Osteoblast (primary cell): ENCODE measurements around the gene FAF2. TPM values are rescaled to one million over a fixed set of nuclear protein-coding genes. Genes with fewer than 3 reads are reported as not detected.

Source experiments
- DNase-seq: peaks from one replicate; pipeline ENCODE4 v3.0.0; 2011; ENCODE audit warnings: low spot score, mixed read lengths; ENCODE audit not compliant: insufficient read length; ENCODE audit errors: missing footprints
- H2AFZ ChIP-seq: 2 replicates; pipeline ENCODE4 v1.6.0; 2011; ENCODE audit warnings: mild to moderate bottlenecking, low read length
- H3K27ac ChIP-seq: 2 replicates; pipeline ENCODE4 v1.5.1; 2011; ENCODE audit warnings: mild to moderate bottlenecking, low read depth, low read length, moderate library complexity
- H3K27me3 ChIP-seq: 2 replicates; pipeline ENCODE4 v1.6.0; 2012; ENCODE audit warnings: mild to moderate bottlenecking, control low read depth, inconsistent platforms, low read length, moderate library complexity; ENCODE audit not compliant: insufficient read depth
- H3K36me3 ChIP-seq: 2 replicates; pipeline ENCODE4 v1.5.1; 2011; ENCODE audit warnings: mild to moderate bottlenecking, low read length, control low read depth, moderate library complexity; ENCODE audit not compliant: insufficient read depth
- H3K4me1 ChIP-seq: 2 replicates; pipeline ENCODE4 v1.5.1; 2011; ENCODE audit warnings: mild to moderate bottlenecking, low read length, control low read depth, moderate library complexity; ENCODE audit not compliant: insufficient read depth
- H3K4me2 ChIP-seq: 2 replicates; pipeline ENCODE4 v1.6.0; 2011; ENCODE audit warnings: mild to moderate bottlenecking, low read length; ENCODE audit not compliant: insufficient read depth
- H3K4me3 ChIP-seq: fragments of 200-600 bp; sonication (generic); 3 replicates; pipeline ENCODE4 v1.5.1; 2012; ENCODE audit warnings: mild to moderate bottlenecking, low read length, inconsistent platforms; ENCODE audit not compliant: insufficient read depth
- H3K79me2 ChIP-seq: 2 replicates; pipeline ENCODE4 v1.6.0; 2012; ENCODE audit warnings: mild to moderate bottlenecking, low read length, control low read depth, inconsistent platforms; ENCODE audit not compliant: insufficient read depth
- H3K9me3 ChIP-seq: 2 replicates; pipeline ENCODE4 v1.5.1; 2011; ENCODE audit warnings: low read depth, low read length, control low read depth
- H4K20me1 ChIP-seq: 2 replicates; pipeline ENCODE4 v1.6.0; 2012; ENCODE audit warnings: mild to moderate bottlenecking, low read length, control low read depth; ENCODE audit not compliant: insufficient read depth
- total RNA-seq: library from RNA; depleted of rRNA; stranded (reverse); fragments of >200 nt; gene quantifications from 2 replicates; pipeline ENCODE4 v1.2.3, GENCODE V29; 2012
- TF ChIP-seq, protein P1 (sequence below): IDR thresholded peaks from 2 replicates; pipeline ENCODE4 v1.5.1; 2011; ENCODE audit warnings: mild to moderate bottlenecking, low read depth, low read length, moderate library complexity; ENCODE audit errors: extremely low read depth

The FAF2 gene
- total RNA-seq, 1 donor: 40.2 TPM

DNA sequence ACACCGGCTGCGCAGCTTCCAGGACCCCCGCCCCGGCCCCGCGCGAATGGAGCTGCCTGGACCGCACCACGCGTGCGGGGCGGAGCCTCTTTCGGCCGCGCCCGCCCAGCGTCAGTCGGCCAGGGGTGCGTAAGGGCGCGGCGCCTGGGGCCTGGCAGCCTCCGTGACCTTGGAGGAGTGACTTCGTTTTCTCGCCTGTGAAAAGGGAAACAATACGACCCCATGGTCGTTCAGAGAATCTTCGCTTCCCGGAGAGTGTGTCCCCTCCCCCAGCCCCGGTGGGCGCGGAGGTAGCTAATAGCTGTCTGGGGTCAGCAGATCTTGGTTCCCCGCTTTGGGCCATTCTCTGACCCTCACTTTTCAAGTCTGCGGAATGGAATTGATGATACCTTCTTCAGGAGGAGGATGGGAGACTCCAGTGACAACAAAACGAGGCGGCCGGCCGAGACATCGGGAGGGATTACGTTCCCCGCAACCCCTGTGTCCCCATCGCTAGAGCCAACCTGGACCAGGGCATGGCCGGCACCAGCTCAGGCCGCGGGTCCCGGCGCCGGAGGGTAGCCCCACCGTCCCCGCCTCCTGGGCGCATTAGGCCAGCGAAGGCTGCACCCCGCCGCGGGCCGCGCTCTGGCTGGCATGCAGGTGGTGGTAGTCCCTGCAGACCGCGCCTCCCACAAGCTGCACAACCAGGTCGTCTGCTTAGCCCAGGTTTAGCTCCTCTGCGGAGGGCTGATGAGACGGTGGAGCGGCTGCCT lies 95.4 kb downstream of the FAF2 start:
- DNase-seq: peak; percentile 86
- Histone ChIP-seq H3K36me3 (no peaks in the 10 kb centered on the region), H3K79me2 (no peaks in the 10 kb centered on the region), H3K9me3 (no peaks in the 10 kb centered on the region), H3K27me3 (peaks cover 10% of the 10 kb centered on the region), H3K4me3 (peak overlapping the region; percentile 76), H3K4me2 (peak overlapping the region; percentile 95), H4K20me1 (no peaks in the 10 kb centered on the region), H3K27ac (no peak overlapping the region), H2AFZ (peak overlapping the region; percentile 93), H3K4me1 (peaks cover 5% of the 10 kb centered on the region)
- TF ChIP-seq, protein P1, sequence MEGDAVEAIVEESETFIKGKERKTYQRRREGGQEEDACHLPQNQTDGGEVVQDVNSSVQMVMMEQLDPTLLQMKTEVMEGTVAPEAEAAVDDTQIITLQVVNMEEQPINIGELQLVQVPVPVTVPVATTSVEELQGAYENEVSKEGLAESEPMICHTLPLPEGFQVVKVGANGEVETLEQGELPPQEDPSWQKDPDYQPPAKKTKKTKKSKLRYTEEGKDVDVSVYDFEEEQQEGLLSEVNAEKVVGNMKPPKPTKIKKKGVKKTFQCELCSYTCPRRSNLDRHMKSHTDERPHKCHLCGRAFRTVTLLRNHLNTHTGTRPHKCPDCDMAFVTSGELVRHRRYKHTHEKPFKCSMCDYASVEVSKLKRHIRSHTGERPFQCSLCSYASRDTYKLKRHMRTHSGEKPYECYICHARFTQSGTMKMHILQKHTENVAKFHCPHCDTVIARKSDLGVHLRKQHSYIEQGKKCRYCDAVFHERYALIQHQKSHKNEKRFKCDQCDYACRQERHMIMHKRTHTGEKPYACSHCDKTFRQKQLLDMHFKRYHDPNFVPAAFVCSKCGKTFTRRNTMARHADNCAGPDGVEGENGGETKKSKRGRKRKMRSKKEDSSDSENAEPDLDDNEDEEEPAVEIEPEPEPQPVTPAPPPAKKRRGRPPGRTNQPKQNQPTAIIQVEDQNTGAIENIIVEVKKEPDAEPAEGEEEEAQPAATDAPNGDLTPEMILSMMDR: no peak

DNA sequence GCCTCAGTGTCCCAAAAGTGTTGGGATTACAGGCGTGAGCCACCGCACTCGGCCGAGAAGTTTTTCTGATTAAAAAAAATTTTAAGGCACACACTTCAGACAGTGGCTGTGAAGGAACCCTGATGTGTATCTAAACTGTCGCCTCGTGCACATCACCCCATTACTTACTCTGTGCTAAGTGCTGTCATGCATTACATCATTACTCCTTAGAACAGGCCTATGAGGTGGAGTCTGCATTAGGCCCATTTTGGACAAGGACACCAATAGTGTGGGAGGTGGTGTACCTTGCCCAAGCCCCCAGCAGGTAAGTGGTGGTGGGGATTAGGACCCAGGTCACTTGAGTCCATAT lies 97.2 kb downstream of the FAF2 start:
- Histone ChIP-seq H3K36me3 (no peaks in the 10 kb centered on the region), H3K4me1 (peaks cover 4% of the 10 kb centered on the region), H2AFZ (no peak overlapping the region), H3K27me3 (peaks cover 10% of the 10 kb centered on the region), H3K4me2 (no peak overlapping the region), H4K20me1 (no peaks in the 10 kb centered on the region), H3K9me3 (no peaks in the 10 kb centered on the region), H3K79me2 (no peaks in the 10 kb centered on the region), H3K27ac (no peak overlapping the region), H3K4me3 (no peak overlapping the region)
- no peak for DNase-seq
- TF ChIP-seq, protein P1: no peak

DNA sequence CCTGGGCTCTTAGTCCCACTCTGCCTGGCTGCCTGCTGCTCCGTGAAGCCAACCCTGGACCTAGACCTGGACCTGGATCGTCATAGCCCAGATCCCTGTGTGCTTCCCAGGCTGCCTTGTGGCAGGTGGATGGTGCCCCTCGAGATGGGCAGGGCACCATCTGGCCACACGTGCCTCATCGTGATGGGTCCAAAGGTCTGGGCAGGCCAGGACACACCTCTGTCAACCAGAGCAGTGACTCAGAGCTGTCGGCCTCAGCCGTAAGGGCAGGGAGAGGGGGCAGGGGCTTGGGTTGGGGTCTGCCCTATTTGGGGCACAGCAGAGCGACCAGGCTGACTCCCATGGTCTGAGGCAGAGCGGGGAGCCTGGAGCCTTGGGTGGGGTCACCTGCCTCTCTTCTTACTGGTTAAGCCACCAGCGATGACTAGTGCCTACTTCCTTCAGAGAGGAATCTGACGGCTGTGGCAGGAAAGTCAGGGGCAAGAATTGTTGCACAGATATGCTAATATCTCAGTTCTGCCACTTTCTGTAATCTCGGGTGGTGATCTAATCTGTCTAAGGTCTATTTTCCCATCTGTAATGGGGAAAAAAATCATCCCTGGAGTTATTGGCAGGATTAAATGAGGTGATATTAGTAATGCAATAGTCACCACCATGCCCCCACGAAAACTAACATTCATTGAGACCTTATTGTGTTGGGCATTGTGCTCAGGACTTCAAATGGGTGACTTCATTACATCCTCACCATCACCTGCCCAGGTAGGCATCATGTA lies 97.7 kb downstream of the FAF2 start:
- Histone ChIP-seq H3K79me2 (no peaks in the 10 kb centered on the region), H3K4me2 (no peak overlapping the region), H3K4me3 (no peak overlapping the region), H3K9me3 (no peaks in the 10 kb centered on the region), H2AFZ (no peak overlapping the region), H3K4me1 (peaks cover 4% of the 10 kb centered on the region), H3K27ac (no peak overlapping the region), H4K20me1 (no peaks in the 10 kb centered on the region), H3K27me3 (peaks cover 10% of the 10 kb centered on the region), H3K36me3 (no peaks in the 10 kb centered on the region)
- DNase-seq: peak; percentile 25
- TF ChIP-seq, protein P1: no peak

DNA sequence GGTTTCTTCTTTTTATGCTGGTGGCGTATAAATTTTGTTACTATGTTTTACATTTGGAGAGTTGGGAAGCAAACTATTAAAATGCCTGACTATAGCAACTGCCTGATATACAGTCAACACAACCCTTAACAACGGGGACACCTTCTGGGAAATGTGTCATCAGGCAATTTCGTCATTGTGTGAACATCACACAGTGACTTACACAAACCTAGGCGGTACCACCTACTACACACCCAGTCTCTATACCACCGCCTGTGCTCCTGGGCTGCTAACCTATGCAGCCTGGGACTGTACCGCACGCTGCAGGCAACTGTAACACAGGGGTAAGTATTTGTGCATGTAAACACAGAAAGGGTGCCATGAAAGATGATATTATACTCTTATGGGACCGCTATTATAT lies 99.6 kb downstream of the FAF2 start:
- Histone ChIP-seq H3K27me3 (peaks cover 2% of the 10 kb centered on the region), H3K4me3 (no peak overlapping the region), H2AFZ (no peak overlapping the region), H3K27ac (no peak overlapping the region), H3K9me3 (no peaks in the 10 kb centered on the region), H3K4me1 (peaks cover 4% of the 10 kb centered on the region), H3K36me3 (no peaks in the 10 kb centered on the region), H4K20me1 (no peaks in the 10 kb centered on the region), H3K79me2 (no peaks in the 10 kb centered on the region), H3K4me2 (no peak overlapping the region)
- TF ChIP-seq, protein P1: no peak
- DNase-seq: peak; percentile 39
